Mesendoderm (in vitro differentiated cells): ENCODE data around the gene MYO16.

Source experiments
- DNase-seq: peaks from one replicate; pipeline ENCODE4 v3.0.0; 2013
- H2AK5ac ChIP-seq: 2 replicates; pipeline ENCODE4 v1.6.1; 2013; ENCODE audit warnings: low read length, inconsistent platforms
- H2BK120ac ChIP-seq: 2 replicates; pipeline ENCODE4 v1.6.1; 2013; ENCODE audit warnings: low read depth, mild to moderate bottlenecking, low read length, moderate library complexity, mixed read lengths
- H2BK15ac ChIP-seq: replicated peaks from 2 replicates; pipeline ENCODE4 v1.6.1; 2013; ENCODE audit warnings: low read depth, mild to moderate bottlenecking, moderate library complexity
- H2BK5ac ChIP-seq: 2 replicates; pipeline ENCODE4 v1.6.1; 2013; ENCODE audit warnings: low read length, inconsistent platforms
- H3K18ac ChIP-seq: 2 replicates; pipeline ENCODE4 v1.6.1; 2013; ENCODE audit warnings: mild to moderate bottlenecking, low read length, mixed read lengths
- H3K23ac ChIP-seq: one replicate; pipeline ENCODE4 v1.6.1; 2013; ENCODE audit warnings: low read length
- H3K27ac ChIP-seq: 2 replicates; pipeline ENCODE4 v1.5.1; 2013; ENCODE audit warnings: low read depth, mild to moderate bottlenecking, inconsistent platforms, low read length, moderate library complexity
- H3K27me3 ChIP-seq: 2 replicates; pipeline ENCODE4 v1.6.1; 2013; ENCODE audit warnings: low read length, control low read depth, mild to moderate bottlenecking, inconsistent platforms; ENCODE audit not compliant: insufficient read depth, poor library complexity
- H3K36me3 ChIP-seq: 2 replicates; pipeline ENCODE4 v1.6.1; 2013; ENCODE audit warnings: low read length, inconsistent platforms; ENCODE audit not compliant: control insufficient read depth, insufficient read depth
- H3K4ac ChIP-seq: one replicate; pipeline ENCODE4 v1.6.1; 2013; ENCODE audit warnings: low read depth, mild to moderate bottlenecking, low read length, moderate library complexity
- H3K4me1 ChIP-seq: 2 replicates; pipeline ENCODE4 v1.6.1; 2013; ENCODE audit warnings: low read depth, low read length, inconsistent platforms; ENCODE audit not compliant: control insufficient read depth
- H3K4me2 ChIP-seq: 2 replicates; pipeline ENCODE4 v1.6.1; 2013; ENCODE audit warnings: low read length
- H3K4me3 ChIP-seq: 2 replicates; pipeline ENCODE4 v1.5.1; 2013; ENCODE audit warnings: mild to moderate bottlenecking, low read length
- H3K56ac ChIP-seq: one replicate; pipeline ENCODE4 v1.6.1; 2013; ENCODE audit warnings: low read length
- H3K79me1 ChIP-seq: 2 replicates; pipeline ENCODE4 v1.6.1; 2013; ENCODE audit warnings: low read length, inconsistent platforms
- H3K79me2 ChIP-seq: 2 replicates; pipeline ENCODE4 v1.6.1; 2013; ENCODE audit warnings: mild to moderate bottlenecking, low read length; ENCODE audit not compliant: control insufficient read depth, insufficient read depth
- H3K9ac ChIP-seq: 2 replicates; pipeline ENCODE4 v1.6.1; 2013; ENCODE audit warnings: low read length, inconsistent platforms
- H4K5ac ChIP-seq: one replicate; pipeline ENCODE4 v1.6.1; 2013; ENCODE audit warnings: low read length
- H4K8ac ChIP-seq: one replicate; pipeline ENCODE4 v1.6.1; 2013; ENCODE audit warnings: low read depth, mild to moderate bottlenecking, control low read depth, low read length, moderate library complexity
- WGBS: extraction: QIAGEN DNeasy Blood & Tissue Kit; methylation state at CpG from one replicate; pipeline ENCODE4 v1.1.7; 2013; ENCODE audit warnings: low lambda C conversion rate, missing lambda C conversion rate; ENCODE audit not compliant: insufficient coverage; ENCODE audit errors: extremely low coverage; 5-methylcytosine and 5-hydroxymethylcytosine counted together

The MYO16 gene

DNA sequence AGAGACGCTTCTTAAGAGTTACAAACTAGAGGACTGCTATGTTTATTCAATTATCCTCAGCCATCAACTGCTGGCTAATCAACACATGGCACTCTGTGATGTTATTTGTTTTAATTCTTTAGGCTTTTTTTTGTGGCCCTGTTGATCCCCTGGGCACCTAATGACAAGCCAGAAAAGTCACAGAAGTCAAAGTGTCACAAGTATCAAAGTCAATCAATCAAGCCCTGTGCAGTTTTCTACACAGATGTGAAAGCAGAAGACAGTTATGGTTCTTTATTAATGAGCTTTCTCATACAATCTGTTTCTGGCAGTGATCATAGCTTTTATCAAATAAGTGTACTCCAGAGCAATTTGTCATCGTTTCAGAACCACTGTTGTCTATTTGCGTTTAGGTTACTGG is 34.3 kb downstream of the MYO16 start:
- H2BK120ac ChIP-seq = no peak overlapping the region
- H2BK15ac ChIP-seq = no peak overlapping the region
- H3K79me2 ChIP-seq = no peaks in the 10 kb centered on the region
- H3K4ac ChIP-seq = no peak overlapping the region
- no peak overlapping the region for H4K8ac ChIP-seq
- H3K9ac ChIP-seq = no peak overlapping the region
- no peaks in the 10 kb centered on the region for H3K36me3 ChIP-seq
- no peak overlapping the region for H4K5ac ChIP-seq
- H3K79me1 ChIP-seq = no peaks in the 10 kb centered on the region
- no peak overlapping the region for H3K4me2 ChIP-seq
- no peak overlapping the region for H3K56ac ChIP-seq
- no peak overlapping the region for H2BK5ac ChIP-seq
- DNase-seq = no peak
- no peak overlapping the region for H3K23ac ChIP-seq
- no peak overlapping the region for H3K18ac ChIP-seq
- no peak overlapping the region for H2AK5ac ChIP-seq
- no peaks in the 10 kb centered on the region for H3K4me1 ChIP-seq
- no CpG with 5 or more reads among the region's 3 CpGs for WGBS
- H3K27me3 ChIP-seq = no peaks in the 10 kb centered on the region
- H3K4me3 ChIP-seq = no peak overlapping the region
- H3K27ac ChIP-seq = no peak overlapping the region

DNA sequence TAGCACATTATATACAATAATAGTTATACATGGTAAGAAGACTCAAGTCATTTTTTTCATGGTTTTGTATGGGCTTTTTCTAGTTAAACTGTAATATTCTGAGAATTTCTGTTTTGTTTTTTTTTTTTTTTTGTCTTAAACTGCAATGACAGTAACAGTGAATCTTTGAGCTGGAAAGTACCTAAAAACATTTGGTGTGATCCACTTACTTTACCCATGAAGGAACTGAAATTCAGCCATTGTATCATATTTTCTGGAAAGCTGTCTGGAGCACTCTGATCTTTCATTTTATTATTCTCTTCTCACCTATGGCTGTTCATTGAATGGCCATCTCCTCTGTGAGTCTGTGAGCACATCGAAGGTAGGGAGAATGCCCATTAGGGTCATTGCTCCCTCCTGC is 37.8 kb downstream of the MYO16 start:
- Histone ChIP-seq H3K4ac (no peak overlapping the region), H3K18ac (no peak overlapping the region), H3K23ac (no peak overlapping the region)

DNA sequence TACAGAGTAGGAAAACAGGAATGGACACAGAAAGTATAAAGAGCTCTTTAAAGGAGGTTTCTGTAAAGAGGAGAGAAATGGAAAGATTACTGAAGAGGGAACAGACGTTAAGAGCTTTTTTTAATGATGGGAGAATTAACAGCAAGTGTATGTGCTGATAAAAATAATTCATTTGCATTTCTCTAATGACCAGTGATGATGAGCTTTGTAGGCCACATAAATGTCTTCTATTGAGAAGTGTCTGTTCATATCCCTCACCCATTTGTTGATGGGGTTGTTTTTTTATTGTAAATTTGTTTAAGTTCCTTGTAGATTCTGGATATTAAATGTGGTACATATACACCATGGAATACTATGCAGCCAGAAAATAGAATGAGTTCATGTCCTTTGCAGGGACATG is 40.0 kb downstream of the MYO16 start:
- DNase-seq = peak; percentile 25
- Histone ChIP-seq H3K56ac (no peak overlapping the region), H3K4ac (no peak overlapping the region), H2BK120ac (no peak overlapping the region), H3K4me3 (no peak overlapping the region), H4K5ac (no peak overlapping the region), H4K8ac (no peak overlapping the region), H2BK15ac (no peak overlapping the region), H3K79me1 (no peaks in the 10 kb centered on the region), H3K27me3 (no peaks in the 10 kb centered on the region), H3K9ac (no peak overlapping the region), H3K36me3 (no peaks in the 10 kb centered on the region), H3K18ac (no peak overlapping the region), H3K79me2 (no peaks in the 10 kb centered on the region), H3K23ac (no peak overlapping the region), H3K4me2 (no peak overlapping the region), H3K27ac (no peak overlapping the region), H2BK5ac (no peak overlapping the region), H3K4me1 (no peaks in the 10 kb centered on the region), H2AK5ac (no peak overlapping the region)
- no CpG with 5 or more reads among the region's 1 CpG for WGBS

More for the DNA sequence above, 37.8 kb downstream of the MYO16 start:
- no peaks in the 10 kb centered on the region for H3K79me2 ChIP-seq
- no peak for DNase-seq
- H3K27ac ChIP-seq = no peak overlapping the region
- H3K4me3 ChIP-seq = no peak overlapping the region
- WGBS = no CpG with 5 or more reads among the region's 1 CpG
- H4K8ac ChIP-seq = no peak overlapping the region
- no peaks in the 10 kb centered on the region for H3K4me1 ChIP-seq
- no peak overlapping the region for H2BK15ac ChIP-seq
- no peaks in the 10 kb centered on the region for H3K27me3 ChIP-seq
- H3K79me1 ChIP-seq = no peaks in the 10 kb centered on the region
- H3K36me3 ChIP-seq = no peaks in the 10 kb centered on the region
- no peak overlapping the region for H2BK120ac ChIP-seq
- no peak overlapping the region for H3K56ac ChIP-seq
- no peak overlapping the region for H4K5ac ChIP-seq
- no peak overlapping the region for H3K4me2 ChIP-seq
- no peak overlapping the region for H3K9ac ChIP-seq
- no peak overlapping the region for H2AK5ac ChIP-seq
- no peak overlapping the region for H2BK5ac ChIP-seq

DNA sequence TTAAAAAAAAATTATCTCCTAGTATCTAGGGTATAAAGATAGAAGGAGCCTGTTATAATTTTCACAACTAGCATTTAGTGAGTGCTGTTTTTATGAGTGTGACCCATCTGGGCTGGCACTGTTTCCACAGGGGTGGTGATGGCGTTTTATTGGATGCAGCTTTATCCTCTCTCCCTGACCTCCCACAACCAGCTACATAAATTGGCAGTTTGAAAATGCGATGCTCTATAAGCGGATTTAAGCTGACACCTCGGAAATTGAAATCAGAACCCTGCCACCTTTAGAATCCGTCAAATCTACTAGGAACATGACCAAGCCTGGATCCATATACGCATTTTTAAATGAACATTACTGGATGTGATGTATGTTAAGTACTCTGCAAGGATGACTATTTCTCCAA is 44.9 kb downstream of the MYO16 start:
- WGBS = no CpG with 5 or more reads among the region's 6 CpGs
- no peaks in the 10 kb centered on the region for H3K79me2 ChIP-seq
- no peak overlapping the region for H2AK5ac ChIP-seq
- H3K56ac ChIP-seq = no peak overlapping the region
- H3K4me1 ChIP-seq = no peaks in the 10 kb centered on the region
- H3K36me3 ChIP-seq = no peaks in the 10 kb centered on the region
- H3K18ac ChIP-seq = no peak overlapping the region
- no peaks in the 10 kb centered on the region for H3K79me1 ChIP-seq
- no peak overlapping the region for H2BK5ac ChIP-seq
- H2BK120ac ChIP-seq = no peak overlapping the region
- no peak overlapping the region for H3K4me3 ChIP-seq
- H3K4me2 ChIP-seq = no peak overlapping the region
- no peak overlapping the region for H4K5ac ChIP-seq
- H3K27me3 ChIP-seq = no peaks in the 10 kb centered on the region
- no peak for DNase-seq
- H3K27ac ChIP-seq = no peak overlapping the region
- H3K23ac ChIP-seq = no peak overlapping the region
- no peak overlapping the region for H4K8ac ChIP-seq
- H3K4ac ChIP-seq = no peak overlapping the region
- no peak overlapping the region for H2BK15ac ChIP-seq
- H3K9ac ChIP-seq = no peak overlapping the region

DNA sequence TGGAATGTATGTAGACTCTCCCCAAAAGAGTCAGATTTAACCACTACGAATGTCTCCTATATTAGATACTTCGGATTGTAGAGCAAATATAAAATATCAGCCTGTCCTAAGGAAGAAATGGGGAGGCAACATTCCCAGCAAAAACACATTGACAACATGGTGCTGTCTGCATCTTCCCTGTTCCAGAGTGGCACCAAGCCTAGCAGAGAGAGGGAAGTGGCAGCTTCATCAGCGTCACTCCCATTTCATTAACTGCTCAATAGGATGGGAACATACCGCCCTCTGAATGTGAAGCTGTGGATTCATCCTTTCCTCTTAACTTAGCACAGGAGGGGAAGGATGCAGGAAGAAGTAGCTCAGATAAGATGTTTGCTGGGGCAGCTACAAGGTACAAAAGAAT is 45.4 kb downstream of the MYO16 start:
- no peak overlapping the region for H3K4me2 ChIP-seq
- no peak overlapping the region for H3K18ac ChIP-seq
- DNase-seq = no peak
- no peaks in the 10 kb centered on the region for H3K79me1 ChIP-seq
- H3K36me3 ChIP-seq = no peaks in the 10 kb centered on the region
- no peak overlapping the region for H4K5ac ChIP-seq
- H2BK15ac ChIP-seq = no peak overlapping the region
- no peak overlapping the region for H3K56ac ChIP-seq
- no peak overlapping the region for H3K4me3 ChIP-seq
- H3K4ac ChIP-seq = no peak overlapping the region
- H2BK120ac ChIP-seq = no peak overlapping the region
- no peak overlapping the region for H3K27ac ChIP-seq
- no peak overlapping the region for H2AK5ac ChIP-seq
- H4K8ac ChIP-seq = no peak overlapping the region
- H2BK5ac ChIP-seq = no peak overlapping the region
- no peaks in the 10 kb centered on the region for H3K4me1 ChIP-seq
- no peaks in the 10 kb centered on the region for H3K79me2 ChIP-seq
- no peak overlapping the region for H3K9ac ChIP-seq
- H3K23ac ChIP-seq = no peak overlapping the region
- no CpG with 5 or more reads among the region's 4 CpGs for WGBS
- no peaks in the 10 kb centered on the region for H3K27me3 ChIP-seq

DNA sequence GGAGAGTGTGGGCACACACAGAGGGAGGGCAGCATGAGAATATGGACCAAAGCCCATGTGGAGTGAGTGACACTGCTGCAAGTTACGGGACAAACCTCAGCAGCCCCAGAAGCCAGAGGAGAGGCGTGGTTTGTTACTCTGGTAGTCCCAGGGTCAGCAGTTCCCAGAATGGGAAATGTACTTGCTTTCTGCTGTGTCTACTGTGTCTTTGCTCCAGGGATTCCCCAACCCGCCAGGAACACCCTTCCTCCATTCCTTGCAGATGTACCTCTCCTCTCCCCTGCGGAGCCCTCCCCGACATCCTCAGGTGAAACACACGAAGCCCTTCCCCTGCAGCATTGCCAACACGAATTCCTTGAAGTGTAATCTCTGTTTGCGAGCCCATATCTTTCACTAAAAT is 47.2 kb downstream of the MYO16 start:
- Histone ChIP-seq H3K4me1 (no peaks in the 10 kb centered on the region), H3K79me2 (no peaks in the 10 kb centered on the region), H3K4ac (no peak overlapping the region), H3K36me3 (no peaks in the 10 kb centered on the region), H3K4me2 (no peak overlapping the region), H3K56ac (no peak overlapping the region), H3K27me3 (no peaks in the 10 kb centered on the region), H2BK5ac (no peak overlapping the region), H3K4me3 (no peak overlapping the region), H3K9ac (no peak overlapping the region), H4K5ac (no peak overlapping the region), H4K8ac (no peak overlapping the region), H2AK5ac (no peak overlapping the region), H2BK15ac (no peak overlapping the region), H3K23ac (no peak overlapping the region), H3K18ac (no peak overlapping the region), H3K27ac (no peak overlapping the region), H2BK120ac (no peak overlapping the region), H3K79me1 (no peaks in the 10 kb centered on the region)
- no peak for DNase-seq
- no CpG with 5 or more reads among the region's 8 CpGs for WGBS
